HG02981 (cell line): ENCODE results near the gene RTP5.
"Not testable (repeated sequence)": the region's sequence is repeated elsewhere in the genome, so short reads cannot be mapped to it uniquely, and the experiment has no call there.

ENCODE experiments used
- ATAC-seq: cut with Tn5 transposase; IDR thresholded peaks from one replicate; pipeline ENCODE4 v1.9.1; 2021; ENCODE audit warnings: mild to moderate bottlenecking, moderate library complexity; ENCODE audit not compliant: unreplicated experiment

The RTP5 gene

GRCh38 chr2:241870081-241870541 lies 582 bp downstream of the RTP5 start:
- no peak for ATAC-seq

- no peak for ATAC-seq
These were observed 1.3 kb downstream of the RTP5 start for GRCh38 chr2:241870611-241871537.

GRCh38 chr2:241871538-241872312 lies 2.2 kb downstream of the RTP5 start:
- no peak for ATAC-seq

GRCh38 chr2:241872313-241872642 lies 2.7 kb downstream of the RTP5 start:
- ATAC-seq = no peak

- no peak for ATAC-seq
These were observed 3.7 kb downstream of the RTP5 start for GRCh38 chr2:241873081-241873802.

GRCh38 chr2:241873803-241874110 lies 4.2 kb downstream of the RTP5 start:
- ATAC-seq = no peak

GRCh38 chr2:241874277-241874925 lies 4.9 kb downstream of the RTP5 start:
- no peak for ATAC-seq

GRCh38 chr2:241875754-241876527 lies 6.4 kb downstream of the RTP5 start:
- not testable (repeated sequence) for ATAC-seq

- no peak for ATAC-seq
These were observed 7.1 kb downstream of the RTP5 start for GRCh38 chr2:241876528-241877196.

GRCh38 chr2:241877197-241877685 lies 7.7 kb downstream of the RTP5 start:
- no peak for ATAC-seq

- ATAC-seq = no peak
These were observed 8.8 kb downstream of the RTP5 start for GRCh38 chr2:241877989-241878970.

- ATAC-seq = no peak
These were observed 9.8 kb downstream of the RTP5 start for GRCh38 chr2:241879326-241879725.

- ATAC-seq = no peak
These were observed 11.0 kb downstream of the RTP5 start for GRCh38 chr2:241880311-241881073.

GRCh38 chr2:241882091-241882625 lies 12.6 kb downstream of the RTP5 start:
- peak; percentile 46 for ATAC-seq

- no peak for ATAC-seq
These were observed 15.4 kb downstream of the RTP5 start for GRCh38 chr2:241884951-241885290.

GRCh38 chr2:241885291-241885945 lies 15.9 kb downstream of the RTP5 start:
- no peak for ATAC-seq
